ENCODE data around the gene TSGA10IP. TPM values are rescaled to one million over a fixed set of nuclear protein-coding genes. Genes with fewer than 3 reads are reported as not detected.

Gene TSGA10IP
- total RNA-seq, 4 donors from 2014 or later = not detected

- peaks cover 21 to 24% of the 10 kb centered on the region in 2 donors for H3K4me1 ChIP-seq
- peaks cover 0 to 48% of the 10 kb centered on the region in 2 donors for H3K36me3 ChIP-seq
- in situ Hi-C loops (cut with MboI; ENCODE audit: low sequenced_read_pairs in 4 of 4) = no loop called here
- no peaks in the 10 kb centered on the region for H3K27me3 ChIP-seq
- no peak for TF ChIP-seq CTCF (IDR thresholded peaks at IDR 0.05 in 4 of 5, conservative IDR thresholded peaks at IDR 0.05 in 1 of 5)
- TF ChIP-seq POLR2A (IDR thresholded peaks at IDR 0.05) = no peak
- ATAC-seq (no peak), DNase-seq (no peak)
- no peak overlapping the region for H3K27ac ChIP-seq
- intact Hi-C loops (cut with DNase I; ENCODE audit: low total_unique reads) = no loop called here
- no peaks in the 10 kb centered on the region for H3K9me3 ChIP-seq
- no peak overlapping the region for H3K4me3 ChIP-seq
Observed at GRCh38 chr11:65972116-65972515, 26.8 kb downstream of the TSGA10IP start.

GRCh38 chr11:65973439-65974110 is 28.3 kb downstream of the TSGA10IP start:
- DNase-seq (no peak), ATAC-seq (no peak)
- in situ Hi-C loops (cut with MboI; ENCODE audit: low sequenced_read_pairs in 4 of 4) = no loop called here
- peaks cover 0 to 50% of the 10 kb centered on the region in 2 donors for H3K36me3 ChIP-seq
- peaks cover 15 to 17% of the 10 kb centered on the region in 2 donors for H3K4me1 ChIP-seq
- intact Hi-C loops (cut with DNase I; ENCODE audit: low total_unique reads) = no loop called here
- TF ChIP-seq POLR2A (IDR thresholded peaks at IDR 0.05) = no peak
- no peak for TF ChIP-seq CTCF (IDR thresholded peaks at IDR 0.05 in 4 of 5, conservative IDR thresholded peaks at IDR 0.05 in 1 of 5)
- no peaks in the 10 kb centered on the region for H3K9me3 ChIP-seq
- no peaks in the 10 kb centered on the region for H3K27me3 ChIP-seq
- no peak overlapping the region for H3K27ac ChIP-seq
- no peak overlapping the region for H3K4me3 ChIP-seq

GRCh38 chr11:65975771-65976170 is 30.5 kb downstream of the TSGA10IP start:
- no peak for ATAC-seq
- in situ Hi-C loops (cut with MboI; ENCODE audit: low sequenced_read_pairs in 4 of 4) = loop anchor here in 2 of 4 donors (25.0 kb wide), 1 partner anchor 263 kb away; the partner anchor contains the start of genes KAT5 (in 2 of the 2) and RNASEH2C (in 2 of the 2)
- no peak overlapping the region for H3K4me3 ChIP-seq
- H3K4me1 ChIP-seq = no peaks in the 10 kb centered on the region
- H3K9me3 ChIP-seq = no peaks in the 10 kb centered on the region
- DNase-seq = no peak
- no peaks in the 10 kb centered on the region for H3K27me3 ChIP-seq
- intact Hi-C loops (cut with DNase I; ENCODE audit: low total_unique reads) = no loop called here
- peaks cover 0 to 57% of the 10 kb centered on the region in 2 donors for H3K36me3 ChIP-seq
- no peak overlapping the region for H3K27ac ChIP-seq
- TF ChIP-seq CTCF (IDR thresholded peaks at IDR 0.05 in 4 of 5, conservative IDR thresholded peaks at IDR 0.05 in 1 of 5) (no peak), POLR2A (IDR thresholded peaks at IDR 0.05) (no peak)

GRCh38 chr11:65976216-65977176 is 31.2 kb downstream of the TSGA10IP start:
- H3K27ac ChIP-seq = no peak overlapping the region
- no peak overlapping the region for H3K4me3 ChIP-seq
- TF ChIP-seq POLR2A (IDR thresholded peaks at IDR 0.05) (no peak), CTCF (IDR thresholded peaks at IDR 0.05 in 4 of 5, conservative IDR thresholded peaks at IDR 0.05 in 1 of 5) (no peak)
- no peaks in the 10 kb centered on the region for H3K9me3 ChIP-seq
- intact Hi-C loops (cut with DNase I; ENCODE audit: low total_unique reads) = no loop called here
- no peaks in the 10 kb centered on the region for H3K27me3 ChIP-seq
- ATAC-seq (no peak), DNase-seq (no peak)
- no peaks in the 10 kb centered on the region for H3K4me1 ChIP-seq
- in situ Hi-C loops (cut with MboI; ENCODE audit: low sequenced_read_pairs in 4 of 4) = loop anchor here in 2 of 4 donors (25.0 kb wide), 1 partner anchor 264 kb away; the partner anchor contains the start of genes KAT5 (in 2 of the 2) and RNASEH2C (in 2 of the 2)
- peaks cover 0 to 57% of the 10 kb centered on the region in 2 donors for H3K36me3 ChIP-seq

Measured in gastrocnemius medialis (tissue), 4 donors.